Right atrium auricular region (tissue), 2 donors: ENCODE results near the gene SLC7A6. TPM values are rescaled to one million over a fixed set of nuclear protein-coding genes. Genes with fewer than 3 reads are reported as not detected.

Source experiments
- DNase-seq: peaks from one replicate; pipeline ENCODE4 v3.0.0-alpha.2; 2019; ENCODE audit warnings: low spot score
- H3K27ac ChIP-seq, 2 donors: fragments of 200-600 bp; sonication (generic); 1 replicate in 1 of 2; 2 replicates in 1 of 2; pipeline ENCODE4 v1.5.1; 2016 to 2019
- H3K27me3 ChIP-seq, 2 donors: fragments of 200-600 bp; sonication (generic); one replicate each; pipeline versions ENCODE4 v1.5.1 to v1.6.0; 2017 to 2019
- H3K36me3 ChIP-seq: fragments of 200-600 bp; sonication (generic); one replicate; pipeline ENCODE4 v1.5.1; 2016
- H3K4me1 ChIP-seq, 2 donors: fragments of 200-600 bp; sonication (generic); one replicate each; pipeline versions ENCODE4 v1.5.1 to v1.6.0; 2017 to 2019
- H3K4me3 ChIP-seq, 2 donors: fragments of 200-600 bp; sonication (generic); 1 replicate in 1 of 2; 2 replicates in 1 of 2; pipeline ENCODE4 v1.5.1; 2017 to 2019; ENCODE audit warnings: mild to moderate bottlenecking in 1 of 2, moderate library complexity in 1 of 2
- H3K9me3 ChIP-seq, 2 donors: fragments of 200-600 bp; sonication (generic); one replicate each; pipeline ENCODE4 v1.5.1; 2019
- total RNA-seq, 2 donors: library from RNA; depleted of rRNA; stranded (reverse); fragments of >200 nt; gene quantifications; one replicate each; pipeline ENCODE4 v1.1.0, GENCODE V29; 2016
- TF ChIP-seq, protein P1 (sequence below), 2 donors: fragments of 200-600 bp; sonication (generic); IDR thresholded peaks; one replicate each; pipeline ENCODE4 v1.5.1; 2019; ENCODE audit warnings: antibody characterized with exemption in 2 of 2

The SLC7A6 gene
- total RNA-seq, 2 donors from 2014 or later: 28.9 to 51.0 TPM

DNA sequence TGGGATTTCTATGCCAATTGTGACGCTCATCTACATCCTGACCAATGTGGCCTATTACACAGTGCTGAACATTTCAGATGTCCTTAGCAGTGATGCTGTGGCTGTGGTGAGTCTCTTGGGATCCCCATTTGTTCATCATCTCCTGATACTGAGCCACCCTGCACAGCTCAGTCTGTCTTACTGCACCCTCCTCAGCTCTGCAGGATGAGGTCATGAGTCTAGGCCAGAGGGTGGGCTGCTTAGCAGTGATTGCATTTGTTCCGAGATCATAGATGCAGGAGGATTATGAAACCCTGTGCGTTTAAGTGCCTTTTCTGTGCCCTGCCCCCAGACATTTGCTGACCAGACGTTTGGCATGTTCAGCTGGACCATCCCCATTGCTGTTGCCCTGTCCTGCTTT, 26.9 kb downstream of the SLC7A6 start:
- Histone ChIP-seq H3K27me3 (no peaks in the 10 kb centered on the region), H3K27ac (no peak overlapping the region), H3K4me3 (no peak overlapping the region), H3K36me3 (peaks cover 88% of the 10 kb centered on the region), H3K9me3 (no peaks in the 10 kb centered on the region), H3K4me1 (peaks cover 0 to 44% of the 10 kb centered on the region in 2 donors)
- no peak for DNase-seq
- TF ChIP-seq, protein P1, sequence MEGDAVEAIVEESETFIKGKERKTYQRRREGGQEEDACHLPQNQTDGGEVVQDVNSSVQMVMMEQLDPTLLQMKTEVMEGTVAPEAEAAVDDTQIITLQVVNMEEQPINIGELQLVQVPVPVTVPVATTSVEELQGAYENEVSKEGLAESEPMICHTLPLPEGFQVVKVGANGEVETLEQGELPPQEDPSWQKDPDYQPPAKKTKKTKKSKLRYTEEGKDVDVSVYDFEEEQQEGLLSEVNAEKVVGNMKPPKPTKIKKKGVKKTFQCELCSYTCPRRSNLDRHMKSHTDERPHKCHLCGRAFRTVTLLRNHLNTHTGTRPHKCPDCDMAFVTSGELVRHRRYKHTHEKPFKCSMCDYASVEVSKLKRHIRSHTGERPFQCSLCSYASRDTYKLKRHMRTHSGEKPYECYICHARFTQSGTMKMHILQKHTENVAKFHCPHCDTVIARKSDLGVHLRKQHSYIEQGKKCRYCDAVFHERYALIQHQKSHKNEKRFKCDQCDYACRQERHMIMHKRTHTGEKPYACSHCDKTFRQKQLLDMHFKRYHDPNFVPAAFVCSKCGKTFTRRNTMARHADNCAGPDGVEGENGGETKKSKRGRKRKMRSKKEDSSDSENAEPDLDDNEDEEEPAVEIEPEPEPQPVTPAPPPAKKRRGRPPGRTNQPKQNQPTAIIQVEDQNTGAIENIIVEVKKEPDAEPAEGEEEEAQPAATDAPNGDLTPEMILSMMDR (IDR thresholded peaks at IDR 0.05): no peak

DNA sequence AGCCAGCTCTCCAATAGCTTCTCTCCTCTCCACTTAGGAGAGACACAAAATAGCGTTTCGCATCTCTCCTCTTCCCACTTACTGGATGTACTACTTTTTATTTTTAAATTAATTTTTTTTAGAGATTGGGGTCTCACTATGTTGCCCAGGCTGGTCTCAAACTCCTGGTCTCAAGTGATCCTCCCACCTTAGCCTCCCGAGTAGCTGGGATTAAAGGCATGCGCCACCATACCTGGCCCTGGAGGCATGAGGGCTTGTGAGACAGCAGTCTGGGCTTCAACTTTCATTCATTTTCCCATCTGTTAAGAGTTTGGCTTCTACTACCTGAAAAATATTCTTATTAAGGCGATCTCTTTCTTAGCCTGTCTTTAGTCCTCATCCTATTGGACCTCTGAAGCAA, 28.1 kb downstream of the SLC7A6 start:
- no peaks in the 10 kb centered on the region for H3K9me3 ChIP-seq
- TF ChIP-seq, protein P1 (IDR thresholded peaks at IDR 0.05): no peak
- H3K27me3 ChIP-seq: no peaks in the 10 kb centered on the region
- no peak overlapping the region for H3K4me3 ChIP-seq
- peaks cover 89% of the 10 kb centered on the region for H3K36me3 ChIP-seq
- H3K27ac ChIP-seq: no peak overlapping the region
- DNase-seq: no peak
- peaks cover 0 to 40% of the 10 kb centered on the region in 2 donors for H3K4me1 ChIP-seq

DNA sequence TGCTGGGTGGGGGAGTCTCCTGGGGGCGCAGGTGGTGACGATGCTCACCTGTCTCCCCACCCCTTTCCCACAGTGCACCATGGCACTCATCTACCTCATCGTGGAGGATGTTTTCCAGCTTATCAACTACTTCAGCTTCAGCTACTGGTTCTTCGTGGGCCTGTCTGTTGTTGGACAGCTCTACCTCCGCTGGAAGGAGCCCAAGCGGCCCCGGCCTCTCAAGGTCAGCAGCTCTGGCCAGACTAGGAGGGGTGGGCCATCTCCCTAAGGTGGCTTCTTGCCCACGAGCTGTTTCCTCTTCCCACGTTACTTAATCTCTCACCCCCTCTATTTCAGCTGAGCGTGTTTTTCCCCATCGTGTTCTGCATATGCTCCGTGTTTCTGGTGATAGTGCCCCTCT, 32.0 kb downstream of the SLC7A6 start:
- Histone ChIP-seq H3K27me3 (no peaks in the 10 kb centered on the region), H3K27ac (peak overlapping the region in 1 of 2 donors; percentile 20), H3K4me3 (no peak overlapping the region), H3K4me1 (peaks cover 0 to 41% of the 10 kb centered on the region in 2 donors), H3K9me3 (no peaks in the 10 kb centered on the region), H3K36me3 (peaks cover 96% of the 10 kb centered on the region)
- DNase-seq: no peak
- TF ChIP-seq, protein P1 (IDR thresholded peaks at IDR 0.05): no peak

DNA sequence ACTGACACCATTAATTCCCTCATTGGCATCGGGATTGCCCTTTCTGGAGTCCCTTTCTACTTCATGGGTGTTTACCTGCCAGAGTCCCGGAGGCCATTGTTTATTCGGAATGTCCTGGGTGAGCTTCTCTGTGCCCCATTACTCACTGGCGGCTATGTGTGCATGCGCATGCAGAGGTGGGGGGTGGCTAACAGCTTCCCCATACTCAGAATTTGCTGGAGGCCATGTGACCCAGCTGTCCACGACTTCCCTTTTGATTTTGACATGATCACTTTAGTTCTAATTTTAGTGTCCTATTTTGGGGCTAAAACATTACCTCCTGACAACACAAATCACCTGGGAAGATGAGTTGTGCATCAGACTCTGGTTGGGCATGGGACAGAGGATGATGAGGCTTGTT, 32.4 kb downstream of the SLC7A6 start:
- peaks cover 0 to 41% of the 10 kb centered on the region in 2 donors for H3K4me1 ChIP-seq
- no peak overlapping the region for H3K4me3 ChIP-seq
- DNase-seq: no peak
- H3K9me3 ChIP-seq: no peaks in the 10 kb centered on the region
- no peaks in the 10 kb centered on the region for H3K27me3 ChIP-seq
- H3K36me3 ChIP-seq: peaks cover 96% of the 10 kb centered on the region
- peak overlapping the region in 1 of 2 donors; percentile 20 for H3K27ac ChIP-seq
- TF ChIP-seq, protein P1 (IDR thresholded peaks at IDR 0.05): no peak

DNA sequence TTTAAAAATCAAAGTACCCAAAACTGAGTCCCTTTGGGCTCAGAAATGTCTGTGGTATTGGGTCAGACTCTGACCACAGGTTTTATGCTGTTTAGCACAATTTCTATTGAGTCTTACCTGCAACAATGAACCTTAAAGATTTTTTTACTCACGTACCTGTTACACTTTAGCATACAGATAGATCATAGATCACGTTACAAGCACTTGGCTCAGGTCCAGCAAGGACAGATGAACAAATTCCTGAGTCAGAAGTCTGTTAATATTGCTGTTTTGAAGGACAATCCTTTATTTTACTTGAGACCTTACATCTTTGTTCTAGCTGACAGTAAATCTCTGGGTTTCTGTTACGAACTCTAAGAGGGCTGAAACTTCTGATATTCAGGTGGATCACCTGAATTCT, 33.6 kb downstream of the SLC7A6 start:
- H3K9me3 ChIP-seq: no peaks in the 10 kb centered on the region
- H3K36me3 ChIP-seq: peaks cover 96% of the 10 kb centered on the region
- no peaks in the 10 kb centered on the region for H3K27me3 ChIP-seq
- H3K4me1 ChIP-seq: peaks cover 0 to 41% of the 10 kb centered on the region in 2 donors
- peak overlapping the region; percentile 66 to 78 for H3K27ac ChIP-seq
- DNase-seq: no peak
- TF ChIP-seq, protein P1 (IDR thresholded peaks at IDR 0.05): no peak
- no peak overlapping the region for H3K4me3 ChIP-seq

DNA sequence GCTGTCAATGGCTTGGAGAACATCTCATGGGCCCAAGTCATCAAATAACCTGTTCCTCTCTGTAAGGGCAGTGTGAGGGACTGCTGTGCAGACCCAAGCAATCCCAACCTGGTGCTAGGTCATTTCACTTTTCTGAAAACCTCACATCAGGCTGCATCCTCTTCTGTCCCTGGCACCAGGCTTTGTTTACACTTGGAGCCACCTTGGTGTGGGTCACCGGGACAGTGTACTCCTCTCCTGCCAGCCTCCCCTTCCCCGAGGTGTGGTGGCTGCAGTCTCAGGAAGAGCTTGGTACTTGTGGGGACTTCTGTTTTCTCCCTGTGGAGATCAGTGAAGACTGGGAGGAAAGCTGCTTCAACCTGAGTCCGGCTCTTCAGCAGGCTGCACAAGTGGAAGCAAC, 34.0 kb downstream of the SLC7A6 start:
- Histone ChIP-seq H3K36me3 (peaks cover 96% of the 10 kb centered on the region), H3K27ac (peak overlapping the region; percentile 66 to 78), H3K27me3 (no peaks in the 10 kb centered on the region), H3K9me3 (no peaks in the 10 kb centered on the region), H3K4me1 (peaks cover 0 to 41% of the 10 kb centered on the region in 2 donors), H3K4me3 (no peak overlapping the region)
- DNase-seq: no peak
- TF ChIP-seq, protein P1 (IDR thresholded peaks at IDR 0.05): no peak
